Neural progenitor cell (in vitro differentiated cells): ENCODE results near the gene PYGB. TPM values are rescaled to one million over a fixed set of nuclear protein-coding genes. Genes with fewer than 3 reads are reported as not detected.

Experiments
- DNase-seq: peaks from one replicate; pipeline ENCODE4 v3.0.0-alpha.2; 2016; ENCODE audit warnings: low spot score
- H2AFZ ChIP-seq: fragments of 200-600 bp; sonication (generic); replicated peaks from 2 replicates; pipeline ENCODE4 v1.6.1; 2016; ENCODE audit warnings: antibody characterized with exemption
- H3F3A ChIP-seq: fragments of 200-600 bp; sonication (generic); 2 replicates; pipeline ENCODE4 v1.6.1; 2016; ENCODE audit warnings: antibody characterized with exemption, low read depth
- H3K27ac ChIP-seq: fragments of 200-600 bp; sonication (generic); 2 replicates; pipeline ENCODE4 v1.5.1; 2016; ENCODE audit warnings: mild to moderate bottlenecking
- H3K27me3 ChIP-seq: fragments of 200-600 bp; sonication (generic); 2 replicates; pipeline ENCODE4 v1.6.1; 2016; ENCODE audit warnings: mild to moderate bottlenecking, moderate library complexity
- H3K36me3 ChIP-seq: fragments of 200-600 bp; sonication (generic); 2 replicates; pipeline ENCODE4 v1.5.1; 2016
- H3K4me1 ChIP-seq: fragments of 200-600 bp; sonication (generic); 2 replicates; pipeline ENCODE4 v1.6.1; 2016; ENCODE audit warnings: mixed run types
- H3K4me2 ChIP-seq: fragments of 200-600 bp; sonication (generic); 2 replicates; pipeline ENCODE4 v1.6.1; 2016
- H3K4me3 ChIP-seq: fragments of 200-600 bp; sonication (generic); 2 replicates; pipeline ENCODE4 v1.5.1; 2016
- H3K79me2 ChIP-seq: fragments of 200-600 bp; sonication (generic); 2 replicates; pipeline ENCODE4 v1.6.1; 2016; ENCODE audit warnings: low read depth
- H3K9ac ChIP-seq: fragments of 200-600 bp; sonication (generic); 2 replicates; pipeline ENCODE4 v1.6.1; 2016
- H3K9me3 ChIP-seq: fragments of 200-600 bp; sonication (generic); 2 replicates; pipeline ENCODE4 v1.5.1; 2016; ENCODE audit warnings: low read depth
- H4K20me1 ChIP-seq: fragments of 200-600 bp; sonication (generic); 2 replicates; pipeline ENCODE4 v1.6.1; 2016; ENCODE audit warnings: low read depth
- H3K27ac Mint-ChIP-seq: 3 replicates; pipeline ENCODE4 v1.8.0; 2021; ENCODE audit warnings: mixed read lengths
- H3K27me3 Mint-ChIP-seq: 2 replicates; pipeline ENCODE4 v1.8.0; 2022; ENCODE audit warnings: low read depth, mild to moderate bottlenecking, inconsistent platforms, moderate library complexity, mixed read lengths; ENCODE audit not compliant: insufficient read depth
- H3K36me3 Mint-ChIP-seq: 3 replicates; pipeline ENCODE4 v1.8.0; 2021; ENCODE audit warnings: mixed read lengths
- H3K4me1 Mint-ChIP-seq: 3 replicates; pipeline ENCODE4 v1.8.0; 2021; ENCODE audit warnings: mixed read lengths
- H3K4me3 Mint-ChIP-seq: 3 replicates; pipeline ENCODE4 v1.8.0; 2021; ENCODE audit warnings: mild to moderate bottlenecking, moderate library complexity, mixed read lengths
- H3K9me3 Mint-ChIP-seq: 3 replicates; pipeline ENCODE4 v1.8.0; 2020; ENCODE audit warnings: mixed read lengths
- CTCF ChIP-seq: fragments of 200-600 bp; sonication (generic); IDR thresholded peaks from 2 replicates; pipeline ENCODE4 v1.5.1; 2017; ENCODE audit warnings: antibody characterized with exemption, mild to moderate bottlenecking
- EZH2 ChIP-seq: fragments of 200-600 bp; sonication (generic); IDR thresholded peaks from 2 replicates; pipeline ENCODE4 v1.6.1; 2017; ENCODE audit warnings: antibody characterized with exemption, mild to moderate bottlenecking, moderate library complexity
- EZH2phosphoT487 ChIP-seq: fragments of 200-600 bp; sonication (generic); IDR thresholded peaks from 2 replicates; pipeline ENCODE4 v1.6.1; 2017; ENCODE audit warnings: antibody characterized with exemption
- total RNA-seq: library from RNA; depleted of rRNA; stranded (reverse); fragments of >200 nt; gene quantifications from 2 replicates; pipeline ENCODE4 v1.2.3, GENCODE V29; 2015; ENCODE audit warnings: low replicate concordance

The PYGB gene
- total RNA-seq, 1 donor from 2014 or later = 40.9 TPM

- no peak overlapping the region for H3K27ac ChIP-seq
- H3K27me3 ChIP-seq = no peaks in the 10 kb centered on the region
- no peak overlapping the region for H3K4me3 Mint-ChIP-seq
- no peak overlapping the region for H3K4me2 ChIP-seq
- DNase-seq = no peak
- H3K4me1 Mint-ChIP-seq = peaks cover 7% of the 10 kb centered on the region
- no peak overlapping the region for H3K27ac Mint-ChIP-seq
- H2AFZ ChIP-seq = no peak overlapping the region
- H3K4me1 ChIP-seq = peaks cover 21% of the 10 kb centered on the region
- peaks cover 31% of the 10 kb centered on the region for H3K9me3 Mint-ChIP-seq
- H3K9me3 ChIP-seq = no peaks in the 10 kb centered on the region
- H3K9ac ChIP-seq = no peak overlapping the region
- H3K27me3 Mint-ChIP-seq = peaks cover 4% of the 10 kb centered on the region
- peaks cover 7% of the 10 kb centered on the region for H3F3A ChIP-seq
- peaks cover 60% of the 10 kb centered on the region for H3K36me3 Mint-ChIP-seq
- peaks cover 33% of the 10 kb centered on the region for H4K20me1 ChIP-seq
- H3K4me3 ChIP-seq = no peak overlapping the region
- no peak for TF ChIP-seq EZH2
- no peak for TF ChIP-seq EZH2phosphoT487
- no peak for TF ChIP-seq CTCF
- H3K79me2 ChIP-seq = peaks cover 55% of the 10 kb centered on the region
- H3K36me3 ChIP-seq = peaks cover 6% of the 10 kb centered on the region
Measured at GRCh38 chr20:25258476-25258805, 10.6 kb downstream of the PYGB start.

- peaks cover 4% of the 10 kb centered on the region for H3K4me1 Mint-ChIP-seq
- no peak for DNase-seq
- H3K4me3 Mint-ChIP-seq = no peak overlapping the region
- H4K20me1 ChIP-seq = peaks cover 29% of the 10 kb centered on the region
- TF ChIP-seq CTCF = no peak
- TF ChIP-seq EZH2 = no peak
- no peak for TF ChIP-seq EZH2phosphoT487
- H2AFZ ChIP-seq = no peak overlapping the region
- H3K36me3 ChIP-seq = peaks cover 6% of the 10 kb centered on the region
- no peak overlapping the region for H3K4me3 ChIP-seq
- H3K36me3 Mint-ChIP-seq = peaks cover 58% of the 10 kb centered on the region
- no peak overlapping the region for H3K9ac ChIP-seq
- no peak overlapping the region for H3K4me2 ChIP-seq
- no peak overlapping the region for H3K27ac ChIP-seq
- H3K9me3 Mint-ChIP-seq = peaks cover 32% of the 10 kb centered on the region
- peaks cover 4% of the 10 kb centered on the region for H3K27me3 Mint-ChIP-seq
- H3K27me3 ChIP-seq = no peaks in the 10 kb centered on the region
- H3F3A ChIP-seq = peaks cover 7% of the 10 kb centered on the region
- H3K4me1 ChIP-seq = peaks cover 21% of the 10 kb centered on the region
- peaks cover 51% of the 10 kb centered on the region for H3K79me2 ChIP-seq
- H3K9me3 ChIP-seq = no peaks in the 10 kb centered on the region
- H3K27ac Mint-ChIP-seq = no peak overlapping the region
Measured at GRCh38 chr20:25258828-25259227, 10.9 kb downstream of the PYGB start.

GRCh38 chr20:25259358-25259757 lies 11.5 kb downstream of the PYGB start:
- Histone ChIP-seq H3K79me2 (peaks cover 46% of the 10 kb centered on the region), H3K36me3 (peaks cover 6% of the 10 kb centered on the region), H4K20me1 (peaks cover 23% of the 10 kb centered on the region), H3K4me3 (no peak overlapping the region), H3K9ac (no peak overlapping the region), H3F3A (peaks cover 6% of the 10 kb centered on the region), H3K4me1 (peaks cover 18% of the 10 kb centered on the region), H3K9me3 (no peaks in the 10 kb centered on the region), H3K27me3 (no peaks in the 10 kb centered on the region), H3K4me2 (no peak overlapping the region), H3K27ac (no peak overlapping the region), H2AFZ (no peak overlapping the region)
- Mint-ChIP-seq H3K4me3 (no peak overlapping the region), H3K27me3 (peaks cover 4% of the 10 kb centered on the region), H3K4me1 (peaks cover 3% of the 10 kb centered on the region), H3K9me3 (peaks cover 37% of the 10 kb centered on the region), H3K27ac (no peak overlapping the region), H3K36me3 (peaks cover 63% of the 10 kb centered on the region)
- TF ChIP-seq CTCF (no peak), EZH2phosphoT487 (no peak), EZH2 (no peak)
- no peak for DNase-seq
